ENCODE data around the gene HELZ2. TPM values are rescaled to one million over a fixed set of nuclear protein-coding genes. Genes with fewer than 3 reads are reported as not detected.

The HELZ2 gene
- polyA plus RNA-seq, 1 of the 3 experiments (the other 2 are of a cell fraction), result 7.6 TPM

DNA sequence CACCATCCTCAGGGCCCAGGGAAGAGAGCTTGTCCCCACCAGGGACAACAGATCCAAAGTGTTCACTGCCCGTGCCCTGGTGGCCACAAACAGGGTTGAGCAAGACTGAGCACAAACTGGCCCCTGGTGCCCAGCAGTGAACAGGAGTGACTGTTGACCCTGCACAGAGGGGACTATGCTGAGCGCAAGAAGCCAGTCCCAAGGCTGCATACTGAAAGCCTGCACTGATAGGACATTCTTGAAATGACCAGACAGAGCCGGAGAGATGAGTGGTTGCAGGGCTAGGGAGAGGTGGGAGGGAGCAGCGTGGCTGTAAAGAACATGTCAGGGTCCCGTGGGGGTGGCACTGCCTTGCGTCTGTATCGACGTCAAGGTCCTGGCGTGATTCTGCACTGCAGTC, 23.0 kb downstream of the HELZ2 start (continued):
- TF ChIP-seq EZH2phosphoT487 (IDR thresholded peaks at IDR 0.05; ENCODE audit: borderline replicate concordance, low read depth) (no peak), GABPA (IDR thresholded peaks at IDR 0.05; ENCODE audit: low read depth) (no peak), SMC3 (IDR thresholded peaks at IDR 0.05; ENCODE audit: low read depth, low read length) (no peak), SIN3A (IDR thresholded peaks at IDR 0.05; ENCODE audit: borderline replicate concordance, low read depth, low read length) (no peak), TEAD4 (IDR thresholded peaks at IDR 0.05; ENCODE audit: borderline replicate concordance, insufficient read depth) (no peak), FOXM1 (IDR thresholded peaks at IDR 0.05; ENCODE audit: low read depth) (no peak), POLR2AphosphoS5 (IDR thresholded peaks at IDR 0.05; ENCODE audit: low read depth, low read length) (no peak), FOSL2 (IDR thresholded peaks at IDR 0.05; ENCODE audit: borderline replicate concordance, low read depth) (no peak), RCOR1 (IDR thresholded peaks at IDR 0.05; ENCODE audit: low read length) (no peak)
- TF ChIP-seq, protein P1, sequence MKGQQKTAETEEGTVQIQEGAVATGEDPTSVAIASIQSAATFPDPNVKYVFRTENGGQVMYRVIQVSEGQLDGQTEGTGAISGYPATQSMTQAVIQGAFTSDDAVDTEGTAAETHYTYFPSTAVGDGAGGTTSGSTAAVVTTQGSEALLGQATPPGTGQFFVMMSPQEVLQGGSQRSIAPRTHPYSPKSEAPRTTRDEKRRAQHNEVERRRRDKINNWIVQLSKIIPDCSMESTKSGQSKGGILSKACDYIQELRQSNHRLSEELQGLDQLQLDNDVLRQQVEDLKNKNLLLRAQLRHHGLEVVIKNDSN (IDR thresholded peaks at IDR 0.05; ENCODE audit: borderline replicate concordance, low read depth), result no peak

DNA sequence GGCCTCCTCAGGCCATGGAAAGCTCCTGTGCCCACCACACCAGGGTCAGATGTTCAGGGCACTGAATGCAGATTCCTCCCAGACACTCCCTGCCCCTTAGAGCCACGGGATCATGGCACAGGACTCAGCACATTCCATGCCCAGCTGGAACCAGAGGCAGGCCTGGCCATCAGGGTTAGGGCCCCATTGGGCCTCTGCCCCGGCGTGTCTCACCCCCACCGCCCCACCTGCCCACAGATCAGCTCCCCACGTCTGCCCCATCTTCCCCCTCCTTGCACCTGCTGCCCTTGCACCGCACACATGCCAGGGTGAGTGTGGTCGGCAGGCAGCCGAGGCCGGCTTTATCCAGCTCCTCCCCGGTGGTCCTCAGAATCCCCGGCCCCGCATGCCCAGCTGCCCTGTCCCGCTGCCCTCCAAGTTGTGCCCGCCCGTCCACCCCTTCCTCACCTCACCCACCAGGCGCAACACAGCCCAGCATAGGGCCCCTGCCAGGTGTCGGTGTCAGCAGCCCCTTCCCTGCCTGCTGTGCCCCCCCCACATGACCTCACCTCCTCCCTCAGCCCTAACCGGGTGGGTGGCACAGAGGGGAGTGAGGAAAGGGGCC, 24.3 kb downstream of the HELZ2 start:
- Histone ChIP-seq H3K9me2 (no peaks in the 10 kb centered on the region), H3K9ac (no peak overlapping the region), H3K4me3 (ENCODE audit: low read depth in 2 of 2, low read length in 1 of 2) (no peak overlapping the region), H4K20me1 (ENCODE audit: insufficient read depth) (no peaks in the 10 kb centered on the region), H3K36me3 (replicated peaks in 1 of 2; ENCODE audit: control insufficient read depth in 1 of 2, insufficient read depth in 2 of 2, low read length in 1 of 2) (no peaks in the 10 kb centered on the region), H3K79me2 (ENCODE audit: insufficient read depth) (no peaks in the 10 kb centered on the region), H3F3A (replicated peaks; ENCODE audit: insufficient read depth) (peaks cover 9% of the 10 kb centered on the region), H2AFZ (ENCODE audit: low read depth) (no peak overlapping the region), H3K27me3 (ENCODE audit: insufficient read depth) (no peaks in the 10 kb centered on the region), H3K27ac (ENCODE audit: low read depth in 2 of 2, low read length in 1 of 2) (no peak overlapping the region), H3K4me1 (ENCODE audit: control insufficient read depth in 1 of 2, insufficient read depth in 2 of 2, low read depth in 1 of 2, low read length in 1 of 2) (peaks cover 0 to 9% of the 10 kb centered on the region in 2 experiments; a peak in 1 of 4 replicates), H3K4me2 (no peak overlapping the region), H3K9me3 (no peaks in the 10 kb centered on the region)
- WGBS (ENCODE audit: low lambda C conversion rate), result 86% methylated on average over 17 of the region's 18 CpGs
- ChIA-PET POLR2A (no interaction called here), CTCF (interaction anchor here (0.9 to 8.2 kb wide), 3 partner anchors 11 to 191 kb away, joined by 3 to 66 read pairs (median 3); partner anchors contain the start of gene PTK6)
- DNase-seq, result no peak
- TF ChIP-seq RFX5 (IDR thresholded peaks at IDR 0.05; ENCODE audit: low read length) (no peak), SIN3A (IDR thresholded peaks at IDR 0.05; ENCODE audit: borderline replicate concordance, low read depth, low read length) (no peak), FOXJ3 (CRISPR knock-in tag; IDR thresholded peaks at IDR 0.05) (no peak), RAD21 (IDR thresholded peaks at IDR 0.05; ENCODE audit: low read length) (no peak), NFIC (IDR thresholded peaks at IDR 0.05; ENCODE audit: borderline replicate concordance) (no peak), TAF1 (IDR thresholded peaks at IDR 0.05; ENCODE audit: borderline replicate concordance, low read depth, low read length) (no peak)
- TF ChIP-seq, protein P2, sequence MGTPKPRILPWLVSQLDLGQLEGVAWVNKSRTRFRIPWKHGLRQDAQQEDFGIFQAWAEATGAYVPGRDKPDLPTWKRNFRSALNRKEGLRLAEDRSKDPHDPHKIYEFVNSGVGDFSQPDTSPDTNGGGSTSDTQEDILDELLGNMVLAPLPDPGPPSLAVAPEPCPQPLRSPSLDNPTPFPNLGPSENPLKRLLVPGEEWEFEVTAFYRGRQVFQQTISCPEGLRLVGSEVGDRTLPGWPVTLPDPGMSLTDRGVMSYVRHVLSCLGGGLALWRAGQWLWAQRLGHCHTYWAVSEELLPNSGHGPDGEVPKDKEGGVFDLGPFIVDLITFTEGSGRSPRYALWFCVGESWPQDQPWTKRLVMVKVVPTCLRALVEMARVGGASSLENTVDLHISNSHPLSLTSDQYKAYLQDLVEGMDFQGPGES (IDR thresholded peaks at IDR 0.05; ENCODE audit: low read depth, low read length), result no peak
- TF ChIP-seq, protein P3, sequence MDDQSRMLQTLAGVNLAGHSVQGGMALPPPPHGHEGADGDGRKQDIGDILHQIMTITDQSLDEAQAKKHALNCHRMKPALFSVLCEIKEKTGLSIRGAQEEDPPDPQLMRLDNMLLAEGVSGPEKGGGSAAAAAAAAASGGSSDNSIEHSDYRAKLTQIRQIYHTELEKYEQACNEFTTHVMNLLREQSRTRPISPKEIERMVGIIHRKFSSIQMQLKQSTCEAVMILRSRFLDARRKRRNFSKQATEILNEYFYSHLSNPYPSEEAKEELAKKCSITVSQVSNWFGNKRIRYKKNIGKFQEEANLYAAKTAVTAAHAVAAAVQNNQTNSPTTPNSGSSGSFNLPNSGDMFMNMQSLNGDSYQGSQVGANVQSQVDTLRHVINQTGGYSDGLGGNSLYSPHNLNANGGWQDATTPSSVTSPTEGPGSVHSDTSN (IDR thresholded peaks at IDR 0.05), result no peak

Data from SK-N-SH (cell line).